HG02852 (cell line): ENCODE results near the gene STARD3.

Experiments
- ATAC-seq: cut with Tn5 transposase; IDR thresholded peaks from one replicate; pipeline ENCODE4 v1.9.1; 2021; ENCODE audit warnings: mild to moderate bottlenecking, moderate library complexity; ENCODE audit not compliant: unreplicated experiment

STARD3 gene

GRCh38 chr17:39634384-39634871 is 2.5 kb upstream of the STARD3 start:
- ATAC-seq = no peak

GRCh38 chr17:39635614-39636176 is 1.2 kb upstream of the STARD3 start:
- no peak for ATAC-seq

- peak; percentile 10 for ATAC-seq
Observed at GRCh38 chr17:39636587-39636926, 387 bp upstream of the STARD3 start.

GRCh38 chr17:39638317-39638716 is 1.4 kb downstream of the STARD3 start:
- ATAC-seq = no peak

GRCh38 chr17:39639043-39639442 is 2.1 kb downstream of the STARD3 start:
- ATAC-seq = no peak

GRCh38 chr17:39639566-39640458 is 2.9 kb downstream of the STARD3 start:
- ATAC-seq = no peak

GRCh38 chr17:39640591-39641031 is 3.7 kb downstream of the STARD3 start:
- no peak for ATAC-seq

GRCh38 chr17:39641097-39641496 is 4.2 kb downstream of the STARD3 start:
- ATAC-seq = no peak

GRCh38 chr17:39641883-39642282 is 4.9 kb downstream of the STARD3 start:
- ATAC-seq = no peak

GRCh38 chr17:39642291-39643074 is 5.5 kb downstream of the STARD3 start:
- no peak for ATAC-seq

- no peak for ATAC-seq
Observed at GRCh38 chr17:39643271-39643670, 6.3 kb downstream of the STARD3 start.

GRCh38 chr17:39647256-39647655 is 10.3 kb downstream of the STARD3 start:
- no peak for ATAC-seq

GRCh38 chr17:39648616-39649366 is 11.8 kb downstream of the STARD3 start:
- ATAC-seq = no peak

- no peak for ATAC-seq
Observed at GRCh38 chr17:39650121-39650579, 13.2 kb downstream of the STARD3 start.

- no peak for ATAC-seq
Observed at GRCh38 chr17:39651923-39652586, 15.1 kb downstream of the STARD3 start.

GRCh38 chr17:39652587-39653315 is 15.8 kb downstream of the STARD3 start:
- no peak for ATAC-seq

- no peak for ATAC-seq
Observed at GRCh38 chr17:39653316-39653661, 16.3 kb downstream of the STARD3 start.

- ATAC-seq = no peak
Observed at GRCh38 chr17:39653662-39654331, 16.9 kb downstream of the STARD3 start.

- no peak for ATAC-seq
Observed at GRCh38 chr17:39655105-39655504, 18.2 kb downstream of the STARD3 start.
